IgD-negative memory B cell (primary cell): ENCODE measurements around the gene LIPH. TPM values are rescaled to one million over a fixed set of nuclear protein-coding genes. Genes with fewer than 3 reads are reported as not detected.

ENCODE experiments used
- polyA plus RNA-seq: library from polyadenylated mRNA; unstranded; fragments of 300-500 nt; fragmentation: Illumina TruSeq; gene quantifications from one replicate; pipeline ENCODE4 v1.2.3, GENCODE V29; 2021

LIPH gene
- polyA plus RNA-seq, 1 donor from 2014 or later = not detected

Other genes with a start within 250 kb of the LIPH start
- gene MAP3K13, start 189.5 kb downstream of the LIPH start, polyA plus RNA-seq = 53.4 TPM
- gene TMEM41A, start 53.6 kb downstream of the LIPH start, polyA plus RNA-seq = 19.4 TPM
- 11.6 TPM for gene SENP2, start 33.7 kb upstream of the LIPH start, polyA plus RNA-seq